HG03469 (cell line): ENCODE measurements around the gene DLGAP4.
"Not testable (repeated sequence)": the region's sequence is repeated elsewhere in the genome, so short reads cannot be mapped to it uniquely, and the experiment has no call there.

ENCODE experiments used
- ATAC-seq: cut with Tn5 transposase; IDR thresholded peaks from one replicate; pipeline ENCODE4 v1.9.1; 2021; ENCODE audit warnings: mild to moderate bottlenecking, moderate library complexity, moderate number of reproducible peaks; ENCODE audit not compliant: unreplicated experiment

DLGAP4 gene

DNA sequence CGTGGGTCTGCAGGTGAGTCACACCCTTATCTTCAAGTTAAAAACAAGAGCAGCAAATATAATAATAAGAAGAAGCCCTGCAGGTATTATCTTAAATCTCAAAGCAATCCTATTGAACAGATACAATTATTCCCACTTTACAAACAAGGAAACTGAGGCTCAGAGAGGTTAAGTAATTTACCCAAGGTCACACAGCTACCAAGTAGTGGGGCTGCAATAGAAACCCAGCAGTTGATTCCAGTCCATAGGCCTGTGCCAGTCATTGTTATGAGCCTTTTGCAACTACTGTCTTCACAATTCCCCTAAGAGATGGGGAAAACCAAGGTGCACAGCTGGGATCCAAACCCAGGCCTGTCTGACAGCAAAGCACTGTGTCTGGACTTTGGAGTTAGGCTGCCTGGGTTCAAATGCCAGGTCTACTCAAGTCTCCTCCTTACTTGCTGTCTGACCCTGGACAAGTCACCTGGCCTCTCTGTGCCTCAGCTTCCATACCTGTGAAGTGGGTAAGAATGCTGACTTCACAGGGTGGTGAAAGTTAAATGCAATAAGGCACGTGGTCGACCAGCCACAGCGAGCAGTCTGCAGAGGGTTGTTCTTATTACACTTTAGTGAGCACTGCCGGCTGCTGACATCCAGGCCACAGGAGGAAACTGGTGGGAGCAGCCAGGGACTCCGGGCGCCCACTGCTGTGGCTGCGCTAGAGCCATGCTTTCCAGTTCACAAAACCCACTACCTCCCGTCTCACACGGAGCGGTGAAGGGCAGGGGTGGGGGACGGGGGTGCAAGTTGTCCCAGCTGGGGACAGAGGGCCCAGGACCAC is 241.3 kb downstream of the DLGAP4 start:
- ATAC-seq: no peak

DNA sequence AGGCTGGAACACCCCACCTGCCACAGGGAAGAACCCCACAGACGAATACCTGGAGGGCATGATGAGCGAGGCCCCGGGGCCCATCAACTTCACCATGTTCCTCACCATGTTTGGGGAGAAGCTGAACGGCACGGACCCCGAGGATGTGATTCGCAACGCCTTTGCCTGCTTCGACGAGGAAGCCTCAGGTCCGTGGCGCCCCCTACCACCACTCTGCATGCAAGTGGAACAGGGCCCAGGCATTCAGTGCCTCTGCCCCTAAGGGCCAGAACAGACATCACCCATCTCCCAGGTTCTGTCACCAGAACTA is 241.8 kb downstream of the DLGAP4 start:
- ATAC-seq: no peak

DNA sequence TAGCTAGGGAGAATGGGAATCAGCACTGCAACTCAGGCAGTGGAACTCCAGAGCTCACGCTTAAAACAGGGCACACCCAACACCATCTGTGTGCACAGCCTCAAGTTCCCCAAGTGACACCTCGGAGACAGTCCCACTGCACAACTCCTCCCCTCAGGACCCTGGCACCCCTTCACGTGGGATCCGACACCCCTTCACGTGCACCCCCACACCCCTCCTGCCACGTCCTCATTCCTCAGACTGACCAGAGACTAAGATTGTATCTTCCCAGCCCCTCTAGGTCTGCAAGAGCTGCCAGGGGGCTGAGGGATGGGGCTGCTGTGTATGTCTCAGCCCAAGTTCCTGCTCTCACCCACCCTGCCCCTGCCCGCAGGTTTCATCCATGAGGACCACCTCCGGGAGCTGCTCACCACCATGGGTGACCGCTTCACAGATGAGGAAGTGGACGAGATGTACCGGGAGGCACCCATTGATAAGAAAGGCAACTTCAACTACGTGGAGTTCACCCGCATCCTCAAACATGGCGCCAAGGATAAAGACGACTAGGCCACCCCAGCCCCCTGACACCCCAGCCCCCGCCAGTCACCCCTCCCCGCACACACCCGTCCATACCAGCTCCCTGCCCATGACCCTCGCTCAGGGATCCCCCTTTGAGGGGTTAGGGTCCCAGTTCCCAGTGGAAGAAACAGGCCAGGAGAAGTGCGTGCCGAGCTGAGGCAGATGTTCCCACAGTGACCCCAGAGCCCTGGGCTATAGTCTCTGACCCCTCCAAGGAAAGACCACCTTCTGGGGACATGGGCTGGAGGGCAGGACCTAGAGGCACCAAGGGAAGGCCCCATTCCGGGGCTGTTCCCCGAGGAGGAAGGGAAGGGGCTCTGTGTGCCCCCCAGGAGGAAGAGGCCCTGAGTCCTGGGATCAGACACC is 242.8 kb downstream of the DLGAP4 start:
- ATAC-seq: no peak

DNA sequence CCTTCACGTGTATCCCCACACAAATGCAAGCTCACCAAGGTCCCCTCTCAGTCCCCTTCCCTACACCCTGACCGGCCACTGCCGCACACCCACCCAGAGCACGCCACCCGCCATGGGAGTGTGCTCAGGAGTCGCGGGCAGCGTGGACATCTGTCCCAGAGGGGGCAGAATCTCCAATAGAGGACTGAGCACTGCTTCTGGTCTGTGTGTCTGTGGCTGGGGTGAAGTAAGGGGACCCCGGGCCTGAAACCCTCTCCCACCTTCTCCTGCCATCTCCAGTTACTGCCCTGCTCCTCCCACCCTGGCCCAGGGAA is 243.4 kb downstream of the DLGAP4 start:
- ATAC-seq: no peak

DNA sequence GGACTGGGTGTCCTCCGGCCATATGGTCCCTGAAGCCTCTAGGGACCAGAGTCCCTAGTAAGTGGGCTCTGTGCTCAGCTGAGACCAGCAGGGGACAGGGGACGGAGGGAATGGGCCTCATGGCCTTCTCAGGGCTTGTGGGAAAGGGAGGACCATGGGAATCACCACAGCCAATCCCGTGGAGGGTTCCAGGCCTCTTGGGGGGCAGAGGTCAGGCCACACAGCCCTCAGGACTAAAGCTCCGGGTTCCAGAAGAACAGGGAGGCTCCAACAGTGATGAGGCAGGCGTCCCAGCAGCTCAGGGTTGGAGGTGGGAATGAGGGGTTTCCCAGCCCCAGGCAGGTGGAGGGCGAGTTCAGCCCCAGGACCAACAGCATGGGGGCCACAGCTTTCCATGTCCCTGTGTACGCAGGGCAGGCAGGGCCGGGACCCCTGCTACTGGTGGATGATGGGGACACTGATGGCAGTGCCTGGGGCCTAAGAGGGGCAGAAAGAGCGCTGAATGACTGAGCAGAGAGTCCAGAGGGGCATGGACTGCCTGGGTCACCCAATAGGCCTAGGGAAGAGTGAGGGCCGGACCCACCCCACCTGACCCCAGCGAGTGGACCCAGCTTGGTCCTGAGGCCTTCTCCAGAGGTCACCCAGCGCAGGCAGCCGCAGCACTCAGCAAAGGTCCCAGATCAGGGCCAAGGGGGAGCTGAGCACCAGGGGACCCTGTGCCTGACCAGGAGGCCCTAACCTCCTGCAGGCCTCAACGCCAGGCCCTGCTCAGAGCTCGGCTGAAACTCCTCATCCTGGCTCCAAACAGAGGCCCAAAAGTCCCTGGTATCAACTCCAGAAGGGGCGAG is 244.0 kb downstream of the DLGAP4 start:
- no peak for ATAC-seq

DNA sequence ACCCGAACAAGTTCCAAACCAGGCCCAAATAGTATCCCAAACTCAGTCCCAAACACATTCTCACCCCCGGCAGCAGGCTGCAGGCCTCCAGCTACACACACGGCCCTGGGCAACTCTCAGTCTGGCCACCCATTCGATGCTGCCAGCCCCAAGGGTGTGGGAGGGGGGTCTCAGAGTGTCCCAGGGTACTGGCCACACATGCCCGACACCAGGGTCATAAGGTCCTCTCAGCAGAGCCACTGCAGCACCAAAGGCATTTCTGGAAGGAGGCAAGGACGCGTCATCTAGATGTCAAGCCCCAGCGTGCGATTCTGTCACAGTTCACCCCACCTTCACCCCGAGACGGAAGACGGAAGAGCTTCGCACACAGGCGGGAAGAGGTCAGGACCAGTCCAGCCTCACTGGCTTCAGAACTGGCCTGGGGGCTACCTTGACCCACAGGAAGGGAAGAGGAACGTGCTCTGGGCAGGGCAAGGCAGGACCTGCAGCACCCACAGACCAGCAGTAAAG is 244.7 kb downstream of the DLGAP4 start:
- no peak for ATAC-seq

DNA sequence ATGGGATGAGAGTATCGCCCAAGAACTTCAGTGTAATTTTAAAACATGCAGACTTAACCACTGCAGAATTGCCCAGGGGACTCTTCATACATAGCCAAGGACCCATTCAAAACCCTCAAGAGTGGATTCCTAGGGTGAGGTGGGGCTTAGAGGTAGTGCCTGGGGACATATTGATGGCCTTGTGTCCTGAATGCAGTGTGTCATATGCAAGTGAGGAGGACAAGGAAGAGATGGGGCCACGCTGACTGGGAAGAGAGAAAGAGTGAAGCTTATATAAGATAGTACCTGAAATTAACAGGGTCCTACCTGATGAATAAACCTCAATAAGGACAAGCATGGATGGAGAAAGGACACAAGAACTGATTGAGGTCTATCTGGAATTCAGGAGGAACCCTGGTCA is 249.1 kb downstream of the DLGAP4 start:
- ATAC-seq: no peak

DNA sequence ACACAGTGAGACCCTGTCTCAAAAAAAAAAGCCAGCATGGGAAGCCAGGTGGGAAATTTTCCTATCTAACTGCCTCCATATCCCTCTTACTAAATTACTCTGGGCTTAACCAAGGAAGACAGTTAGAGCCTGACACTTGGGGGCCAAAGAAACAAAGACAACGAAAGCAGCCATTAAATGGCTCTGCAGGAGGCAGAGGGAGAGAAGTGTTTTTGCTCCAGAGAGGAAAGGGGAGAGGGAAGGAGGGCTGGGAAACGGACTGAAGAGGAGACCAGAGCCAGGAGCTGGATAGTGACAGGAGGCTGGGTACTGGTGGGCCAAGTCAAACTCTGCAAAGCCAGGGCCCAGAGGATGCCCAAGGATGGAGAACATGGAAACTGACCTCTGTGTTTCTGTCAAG is 256.6 kb downstream of the DLGAP4 start:
- no peak for ATAC-seq

DNA sequence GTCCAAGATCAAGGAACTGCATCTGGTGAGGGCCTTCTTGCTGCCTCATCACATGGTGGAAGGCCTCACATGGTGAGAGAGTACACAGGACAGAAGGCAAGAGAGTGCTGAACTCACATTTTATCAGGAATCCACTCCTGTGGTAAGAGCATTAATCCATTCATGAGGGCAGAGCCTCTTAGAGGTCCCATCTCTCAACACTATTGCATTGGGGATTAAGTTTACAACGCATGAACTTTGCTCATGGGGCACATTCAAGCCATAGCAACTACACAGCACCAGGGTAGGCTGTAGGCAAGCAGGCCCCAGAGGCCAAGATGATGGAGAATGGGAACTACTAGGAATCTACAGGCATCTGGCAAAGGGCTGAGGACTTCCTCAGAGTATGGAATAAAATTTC is 257.2 kb downstream of the DLGAP4 start:
- ATAC-seq: no peak

DNA sequence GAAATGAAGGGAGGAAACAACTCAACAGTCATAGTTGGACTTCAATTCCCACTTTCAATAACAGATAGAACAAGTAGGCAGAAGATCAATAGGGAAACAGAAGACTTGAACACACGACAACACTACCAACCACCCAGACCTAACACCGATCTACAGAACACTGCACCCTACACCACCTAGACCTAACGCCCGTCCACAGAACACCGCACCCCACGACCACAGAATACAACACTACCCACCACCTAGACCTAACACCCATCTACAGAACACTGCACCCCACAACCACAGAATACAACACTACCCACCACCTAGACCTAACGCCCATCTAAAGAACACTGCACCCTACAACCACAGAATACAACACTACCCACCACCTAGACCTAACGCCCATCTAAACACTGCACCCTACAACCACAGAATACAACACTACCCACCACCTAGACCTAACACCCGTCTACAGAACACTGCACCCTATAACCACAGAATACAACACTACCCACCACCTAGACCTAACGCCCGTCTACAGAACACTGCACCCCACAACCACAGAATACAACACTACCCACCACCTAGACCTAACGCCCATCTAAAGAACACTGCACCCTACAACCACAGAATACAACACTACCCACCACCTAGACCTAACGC is 258.1 kb downstream of the DLGAP4 start:
- ATAC-seq: not testable (repeated sequence)

DNA sequence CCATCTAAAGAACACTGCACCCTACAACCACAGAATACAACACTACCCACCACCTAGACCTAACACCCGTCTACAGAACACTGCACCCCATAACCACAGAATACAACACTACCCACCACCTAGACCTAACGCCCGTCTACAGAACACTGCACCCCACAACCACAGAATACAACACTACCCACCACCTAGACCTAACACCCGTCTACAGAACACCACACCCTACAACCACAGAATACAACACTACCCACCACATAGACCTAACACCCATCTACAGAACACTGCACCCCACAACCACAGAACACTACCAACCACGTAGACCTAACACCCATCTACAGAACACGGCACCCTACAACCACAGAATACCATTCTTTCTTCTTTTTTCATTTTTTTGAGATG is 258.6 kb downstream of the DLGAP4 start:
- not testable (repeated sequence) for ATAC-seq

DNA sequence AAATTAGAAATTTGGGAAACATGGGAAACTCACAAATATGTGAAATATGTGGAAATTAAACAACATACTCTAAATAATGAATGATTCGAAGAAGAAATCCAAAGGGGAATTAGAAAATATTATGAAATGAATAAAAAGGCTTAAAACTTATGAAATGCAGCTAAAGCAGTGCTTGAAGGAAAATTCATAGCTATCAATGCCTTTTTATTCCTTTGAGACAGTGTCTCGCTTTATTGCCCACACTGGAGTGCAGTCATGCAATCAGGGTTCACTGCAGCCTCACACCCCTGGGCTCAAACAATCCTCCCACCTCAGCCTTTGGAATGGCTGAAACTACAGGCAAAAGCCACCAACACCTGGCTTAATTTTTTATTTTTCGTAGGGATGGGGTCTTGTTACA is 259.4 kb downstream of the DLGAP4 start:
- ATAC-seq: no peak

DNA sequence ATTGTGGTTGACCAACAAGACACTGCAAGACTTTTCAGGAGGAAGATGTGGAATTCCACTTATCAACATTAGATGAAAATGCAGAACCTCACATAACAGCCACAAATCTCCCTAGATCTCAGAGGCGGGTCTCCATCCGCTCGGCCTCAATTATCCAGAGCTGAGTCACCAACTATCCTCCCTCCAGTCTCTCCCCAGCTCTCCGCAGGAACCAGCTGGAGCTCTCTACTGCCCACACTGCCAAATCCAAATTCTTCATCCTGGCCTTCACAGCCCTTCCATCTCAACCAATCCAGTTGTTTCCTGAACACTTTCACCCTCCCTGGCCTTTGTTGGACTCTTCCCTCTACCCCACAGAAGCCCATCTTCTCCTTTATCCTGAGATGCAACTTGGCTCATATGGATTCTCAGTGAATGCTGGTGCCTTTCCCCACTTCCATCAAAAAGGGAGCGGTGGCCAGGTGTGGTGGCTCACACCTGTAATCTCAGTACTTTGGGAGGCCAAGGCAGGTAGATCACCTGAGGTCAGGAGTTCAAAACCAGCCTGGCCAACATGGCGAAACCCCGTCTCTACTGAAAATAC is 263.8 kb downstream of the DLGAP4 start:
- no peak for ATAC-seq

DNA sequence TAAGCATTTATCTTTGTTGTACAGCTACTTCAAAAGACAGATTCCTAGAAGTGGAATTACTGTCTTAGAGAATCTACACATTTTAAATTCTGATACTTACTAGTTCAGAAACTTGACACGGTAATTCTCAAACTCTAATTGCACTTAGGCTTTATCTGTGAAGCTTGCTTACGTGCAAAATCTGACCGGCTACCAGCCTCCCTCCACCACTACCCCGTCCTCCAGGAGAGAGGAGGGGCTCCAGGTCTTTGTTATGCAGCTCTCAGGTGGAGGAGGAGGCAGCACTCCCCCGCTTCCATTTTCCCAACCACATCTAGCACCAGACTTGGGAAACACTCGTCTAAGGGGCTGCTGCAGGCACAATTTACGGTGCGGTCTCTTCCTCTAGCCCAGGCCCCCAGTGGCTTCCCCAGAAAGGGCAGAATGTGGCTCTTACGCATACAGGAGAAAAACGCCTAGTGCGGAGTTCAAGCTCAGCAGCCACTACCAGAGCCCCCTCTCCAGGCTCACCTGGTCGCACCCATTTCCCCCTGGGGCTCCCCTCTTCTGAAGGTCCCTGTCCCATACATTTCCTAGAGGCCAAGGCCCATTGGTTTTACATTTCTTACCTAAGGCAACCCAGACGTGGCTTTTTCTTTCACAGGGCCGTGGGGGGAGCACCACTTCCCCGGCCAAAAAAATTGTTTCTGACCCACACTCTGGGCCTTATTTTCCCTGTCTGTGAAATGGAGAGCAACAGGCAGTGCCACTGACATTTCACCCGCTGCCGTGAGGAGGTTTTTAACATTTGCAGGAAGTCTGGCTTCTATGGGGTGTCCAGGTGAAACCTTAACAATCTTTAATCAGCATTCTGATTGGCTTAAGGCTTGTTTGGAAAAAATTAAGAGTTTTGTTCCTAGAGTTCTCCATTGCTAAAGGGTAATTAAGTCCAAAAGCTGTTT is 265.7 kb downstream of the DLGAP4 start:
- ATAC-seq: no peak

DNA sequence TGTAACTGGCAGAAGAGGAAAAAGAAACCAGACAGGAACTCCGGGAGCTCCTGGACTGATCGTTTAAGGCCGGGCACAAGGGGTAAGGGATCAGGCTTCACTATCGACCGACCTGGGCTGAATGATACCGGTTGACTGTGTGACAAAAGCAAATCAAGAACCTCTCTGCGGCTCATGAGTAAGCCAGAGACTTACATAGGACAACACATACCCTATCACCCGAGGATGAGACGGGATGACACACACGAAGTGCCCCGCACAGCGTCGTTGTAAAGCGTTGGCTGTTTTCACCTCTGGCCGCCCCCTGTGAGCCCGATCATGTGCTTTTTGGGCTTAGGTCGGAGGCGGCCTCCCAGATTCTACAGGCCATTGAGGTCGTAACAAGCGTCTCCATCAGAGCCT is 266.6 kb downstream of the DLGAP4 start:
- no peak for ATAC-seq

DNA sequence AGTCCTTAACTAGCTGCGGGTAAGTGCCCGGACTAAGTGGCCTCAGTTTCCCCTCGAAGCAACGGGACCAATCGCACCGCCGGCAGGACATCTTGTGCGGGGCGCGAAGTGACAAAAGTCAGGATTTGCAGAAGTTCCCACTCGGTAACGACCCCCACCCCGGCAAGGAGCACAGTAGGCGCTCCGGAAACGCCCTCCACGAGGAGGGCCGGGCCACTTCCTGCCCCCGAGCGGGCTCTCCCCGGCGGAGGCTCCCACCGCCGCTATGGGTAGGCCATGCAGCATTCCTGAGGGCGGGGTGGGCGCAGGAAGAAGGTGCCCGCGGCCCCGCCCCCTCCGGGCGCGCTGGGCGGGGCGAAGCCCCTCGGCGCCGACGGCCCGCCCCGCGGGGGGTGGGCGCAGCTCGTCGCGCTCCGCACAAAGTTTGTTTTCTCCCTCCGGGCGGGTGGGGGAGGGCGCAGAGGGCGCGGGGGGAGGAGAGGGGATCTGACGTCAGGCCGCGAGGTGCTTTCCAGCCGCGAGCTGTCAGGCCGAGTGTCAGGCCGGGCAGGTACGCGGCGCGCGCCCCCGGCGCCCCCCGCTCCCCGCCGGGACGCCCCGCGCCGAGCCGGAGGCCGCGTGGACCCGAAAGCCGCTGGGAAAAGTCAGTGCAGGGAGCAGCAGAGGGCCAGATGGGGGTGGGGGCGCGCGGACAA is 267.1 kb downstream of the DLGAP4 start, which contains the start of gene TGIF2:
TSS of gene TGIF2 (plus strand) at position 495 of the 695 bp plus-strand sequence. CDS start 5,178 bp downstream, outside the sequence.
- ATAC-seq: no peak

DNA sequence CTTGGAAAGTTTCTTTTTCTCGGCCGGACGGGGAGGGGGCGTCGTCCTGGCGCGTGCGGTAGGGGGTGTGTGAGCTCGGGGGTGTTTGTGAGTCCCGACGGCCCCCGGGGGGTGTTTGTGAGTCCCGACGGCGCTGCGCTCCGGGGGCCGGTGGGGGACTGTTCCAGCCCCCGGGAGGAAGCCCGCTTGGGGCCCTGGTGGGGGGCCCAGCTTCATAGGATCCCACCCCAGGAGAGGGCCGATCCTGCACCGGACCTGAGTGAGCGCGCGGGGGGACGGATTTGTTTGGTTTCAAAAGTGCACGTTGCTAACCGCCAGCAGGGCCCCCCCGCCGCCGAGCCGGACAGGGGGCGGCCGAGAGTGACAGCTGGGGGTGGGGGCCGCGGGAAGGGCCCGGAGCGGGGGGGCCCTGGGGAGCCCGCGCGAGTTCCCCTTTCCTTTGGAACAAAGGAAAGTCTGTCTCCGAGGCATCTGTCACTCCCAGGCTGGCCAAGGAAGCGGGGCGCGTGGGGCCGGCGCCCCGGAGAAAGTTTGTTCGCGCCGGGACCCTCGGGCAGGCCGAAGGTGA is 267.7 kb downstream of the DLGAP4 start:
- no peak for ATAC-seq
